Mesendoderm (in vitro differentiated cells): ENCODE data around the gene ELF1.

Source experiments
- DNase-seq: peaks from one replicate; pipeline ENCODE4 v3.0.0; 2013
- H2AK5ac ChIP-seq: 2 replicates; pipeline ENCODE4 v1.6.1; 2013; ENCODE audit warnings: low read length, inconsistent platforms
- H2BK120ac ChIP-seq: 2 replicates; pipeline ENCODE4 v1.6.1; 2013; ENCODE audit warnings: low read depth, mild to moderate bottlenecking, low read length, moderate library complexity, mixed read lengths
- H2BK15ac ChIP-seq: replicated peaks from 2 replicates; pipeline ENCODE4 v1.6.1; 2013; ENCODE audit warnings: low read depth, mild to moderate bottlenecking, moderate library complexity
- H2BK5ac ChIP-seq: 2 replicates; pipeline ENCODE4 v1.6.1; 2013; ENCODE audit warnings: low read length, inconsistent platforms
- H3K18ac ChIP-seq: 2 replicates; pipeline ENCODE4 v1.6.1; 2013; ENCODE audit warnings: mild to moderate bottlenecking, low read length, mixed read lengths
- H3K23ac ChIP-seq: one replicate; pipeline ENCODE4 v1.6.1; 2013; ENCODE audit warnings: low read length
- H3K27ac ChIP-seq: 2 replicates; pipeline ENCODE4 v1.5.1; 2013; ENCODE audit warnings: low read depth, mild to moderate bottlenecking, inconsistent platforms, low read length, moderate library complexity
- H3K27me3 ChIP-seq: 2 replicates; pipeline ENCODE4 v1.6.1; 2013; ENCODE audit warnings: low read length, control low read depth, mild to moderate bottlenecking, inconsistent platforms; ENCODE audit not compliant: insufficient read depth, poor library complexity
- H3K36me3 ChIP-seq: 2 replicates; pipeline ENCODE4 v1.6.1; 2013; ENCODE audit warnings: low read length, inconsistent platforms; ENCODE audit not compliant: control insufficient read depth, insufficient read depth
- H3K4ac ChIP-seq: one replicate; pipeline ENCODE4 v1.6.1; 2013; ENCODE audit warnings: low read depth, mild to moderate bottlenecking, low read length, moderate library complexity
- H3K4me1 ChIP-seq: 2 replicates; pipeline ENCODE4 v1.6.1; 2013; ENCODE audit warnings: low read depth, low read length, inconsistent platforms; ENCODE audit not compliant: control insufficient read depth
- H3K4me2 ChIP-seq: 2 replicates; pipeline ENCODE4 v1.6.1; 2013; ENCODE audit warnings: low read length
- H3K4me3 ChIP-seq: 2 replicates; pipeline ENCODE4 v1.5.1; 2013; ENCODE audit warnings: mild to moderate bottlenecking, low read length
- H3K56ac ChIP-seq: one replicate; pipeline ENCODE4 v1.6.1; 2013; ENCODE audit warnings: low read length
- H3K79me1 ChIP-seq: 2 replicates; pipeline ENCODE4 v1.6.1; 2013; ENCODE audit warnings: low read length, inconsistent platforms
- H3K79me2 ChIP-seq: 2 replicates; pipeline ENCODE4 v1.6.1; 2013; ENCODE audit warnings: mild to moderate bottlenecking, low read length; ENCODE audit not compliant: control insufficient read depth, insufficient read depth
- H3K9ac ChIP-seq: 2 replicates; pipeline ENCODE4 v1.6.1; 2013; ENCODE audit warnings: low read length, inconsistent platforms
- H4K5ac ChIP-seq: one replicate; pipeline ENCODE4 v1.6.1; 2013; ENCODE audit warnings: low read length
- H4K8ac ChIP-seq: one replicate; pipeline ENCODE4 v1.6.1; 2013; ENCODE audit warnings: low read depth, mild to moderate bottlenecking, control low read depth, low read length, moderate library complexity
- WGBS: extraction: QIAGEN DNeasy Blood & Tissue Kit; methylation state at CpG from one replicate; pipeline ENCODE4 v1.1.7; 2013; ENCODE audit warnings: low lambda C conversion rate, missing lambda C conversion rate; ENCODE audit not compliant: insufficient coverage; ENCODE audit errors: extremely low coverage; 5-methylcytosine and 5-hydroxymethylcytosine counted together

ELF1 gene

GRCh38 chr13:41007744-41008128 is 11.4 kb downstream of the ELF1 start:
- no peak overlapping the region for H3K27ac ChIP-seq
- H3K27me3 ChIP-seq: no peaks in the 10 kb centered on the region
- no peaks in the 10 kb centered on the region for H3K79me1 ChIP-seq
- no peak overlapping the region for H3K18ac ChIP-seq
- no peaks in the 10 kb centered on the region for H3K79me2 ChIP-seq
- H3K4me2 ChIP-seq: no peak overlapping the region
- H3K4ac ChIP-seq: no peak overlapping the region
- no peaks in the 10 kb centered on the region for H3K4me1 ChIP-seq
- no peaks in the 10 kb centered on the region for H3K36me3 ChIP-seq
- no peak overlapping the region for H2AK5ac ChIP-seq
- no peak overlapping the region for H2BK5ac ChIP-seq
- H4K8ac ChIP-seq: no peak overlapping the region
- H2BK120ac ChIP-seq: no peak overlapping the region
- no peak overlapping the region for H3K4me3 ChIP-seq
- no peak for DNase-seq
- no peak overlapping the region for H4K5ac ChIP-seq
- H3K56ac ChIP-seq: no peak overlapping the region
- H3K9ac ChIP-seq: no peak overlapping the region
- H3K23ac ChIP-seq: no peak overlapping the region
- WGBS: 100% methylated on average over 1 of the region's 3 CpGs
- H2BK15ac ChIP-seq: no peak overlapping the region

GRCh38 chr13:41006978-41007743 is 12.0 kb downstream of the ELF1 start:
- Histone ChIP-seq H3K56ac (no peak overlapping the region), H3K23ac (no peak overlapping the region), H3K18ac (no peak overlapping the region), H2AK5ac (no peak overlapping the region), H3K27me3 (no peaks in the 10 kb centered on the region), H2BK120ac (no peak overlapping the region), H3K79me1 (no peaks in the 10 kb centered on the region), H3K4me1 (no peaks in the 10 kb centered on the region), H3K9ac (no peak overlapping the region), H2BK5ac (no peak overlapping the region), H4K5ac (no peak overlapping the region), H3K4me2 (no peak overlapping the region), H4K8ac (no peak overlapping the region), H3K79me2 (no peaks in the 10 kb centered on the region), H3K4me3 (no peak overlapping the region), H3K4ac (no peak overlapping the region), H2BK15ac (no peak overlapping the region), H3K27ac (no peak overlapping the region), H3K36me3 (no peaks in the 10 kb centered on the region)
- no peak for DNase-seq
- no CpG with 5 or more reads among the region's 6 CpGs for WGBS

DNA sequence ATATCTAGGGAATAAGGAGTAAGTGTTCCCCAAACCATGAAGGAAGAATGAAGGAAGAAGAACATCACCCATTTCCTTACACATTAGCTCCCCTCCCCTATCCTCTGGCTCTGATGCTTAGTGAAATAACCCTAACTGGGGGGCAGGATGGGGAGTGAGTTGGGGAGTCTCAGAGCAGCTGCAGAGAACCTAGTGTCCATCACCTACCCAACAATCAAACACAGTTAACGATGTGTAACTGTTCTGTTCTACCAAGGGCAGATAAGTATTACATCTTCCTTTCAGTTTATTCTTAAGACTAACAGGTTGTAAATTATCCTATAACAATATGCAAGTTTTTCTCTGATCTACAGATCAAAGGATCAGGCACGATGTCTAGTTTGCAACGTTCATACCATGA is 12.8 kb downstream of the ELF1 start:
- Histone ChIP-seq H2BK120ac (no peak overlapping the region), H3K9ac (no peak overlapping the region), H3K79me1 (no peaks in the 10 kb centered on the region), H3K4me3 (no peak overlapping the region), H3K23ac (no peak overlapping the region), H2BK5ac (no peak overlapping the region), H3K18ac (no peak overlapping the region), H3K4me2 (no peak overlapping the region), H3K79me2 (no peaks in the 10 kb centered on the region), H3K36me3 (no peaks in the 10 kb centered on the region), H3K27ac (no peak overlapping the region), H3K27me3 (no peaks in the 10 kb centered on the region), H2BK15ac (no peak overlapping the region), H2AK5ac (no peak overlapping the region), H3K56ac (no peak overlapping the region), H4K8ac (no peak overlapping the region), H3K4me1 (no peaks in the 10 kb centered on the region), H4K5ac (no peak overlapping the region), H3K4ac (no peak overlapping the region)
- no peak for DNase-seq
- WGBS: no CpG with 5 or more reads among the region's 3 CpGs

DNA sequence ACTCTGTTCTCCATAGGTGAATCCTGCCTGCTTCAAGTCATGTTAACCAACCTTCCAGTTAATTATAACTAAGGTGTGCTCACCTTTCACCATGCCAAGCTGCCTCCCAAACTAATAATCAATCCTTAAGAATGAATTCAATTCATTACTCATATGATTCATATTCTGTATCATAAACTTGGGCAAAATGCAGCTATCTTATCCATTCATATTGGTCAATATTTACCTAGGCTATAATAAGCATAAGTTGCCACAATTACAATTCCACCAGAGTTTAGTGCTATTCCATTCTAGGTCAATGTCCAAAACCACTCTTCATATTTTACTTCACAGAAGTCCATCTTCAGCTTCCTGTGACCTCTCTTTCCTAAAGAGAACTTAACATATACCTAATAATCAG is 13.4 kb downstream of the ELF1 start:
- Histone ChIP-seq H3K27ac (no peak overlapping the region), H3K79me2 (no peaks in the 10 kb centered on the region)

GRCh38 chr13:41004875-41005693 is 14.0 kb downstream of the ELF1 start:
- Histone ChIP-seq H3K23ac (no peak overlapping the region), H3K36me3 (no peaks in the 10 kb centered on the region), H3K9ac (no peak overlapping the region), H3K79me1 (no peaks in the 10 kb centered on the region), H3K56ac (no peak overlapping the region), H3K27me3 (no peaks in the 10 kb centered on the region), H3K27ac (no peak overlapping the region), H4K8ac (no peak overlapping the region), H4K5ac (no peak overlapping the region), H2BK5ac (no peak overlapping the region), H3K18ac (no peak overlapping the region), H3K4ac (no peak overlapping the region), H2AK5ac (no peak overlapping the region), H3K79me2 (no peaks in the 10 kb centered on the region), H2BK120ac (no peak overlapping the region), H2BK15ac (no peak overlapping the region), H3K4me1 (no peaks in the 10 kb centered on the region), H3K4me3 (no peak overlapping the region), H3K4me2 (no peak overlapping the region)
- DNase-seq: no peak
- no CpG with 5 or more reads among the region's 4 CpGs for WGBS

More for the DNA sequence above, 13.4 kb downstream of the ELF1 start:
- no peak for DNase-seq
- H4K5ac ChIP-seq: no peak overlapping the region
- H3K4me1 ChIP-seq: no peaks in the 10 kb centered on the region
- H2BK5ac ChIP-seq: no peak overlapping the region
- H3K56ac ChIP-seq: no peak overlapping the region
- H4K8ac ChIP-seq: no peak overlapping the region
- H2BK15ac ChIP-seq: no peak overlapping the region
- no peak overlapping the region for H3K9ac ChIP-seq
- no peaks in the 10 kb centered on the region for H3K79me1 ChIP-seq
- no peak overlapping the region for H3K4me3 ChIP-seq
- no peak overlapping the region for H3K4me2 ChIP-seq
- H2AK5ac ChIP-seq: no peak overlapping the region
- no peaks in the 10 kb centered on the region for H3K27me3 ChIP-seq
- no peak overlapping the region for H3K18ac ChIP-seq
- H3K36me3 ChIP-seq: no peaks in the 10 kb centered on the region
- no peak overlapping the region for H2BK120ac ChIP-seq
- no peak overlapping the region for H3K4ac ChIP-seq
- no peak overlapping the region for H3K23ac ChIP-seq
